ENCODE measurements around the gene SLC6A18. TPM values are rescaled to one million over a fixed set of nuclear protein-coding genes. Genes with fewer than 3 reads are reported as not detected.

SLC6A18 gene
- total RNA-seq, 1 donor from 2014 or later: not detected

DNA sequence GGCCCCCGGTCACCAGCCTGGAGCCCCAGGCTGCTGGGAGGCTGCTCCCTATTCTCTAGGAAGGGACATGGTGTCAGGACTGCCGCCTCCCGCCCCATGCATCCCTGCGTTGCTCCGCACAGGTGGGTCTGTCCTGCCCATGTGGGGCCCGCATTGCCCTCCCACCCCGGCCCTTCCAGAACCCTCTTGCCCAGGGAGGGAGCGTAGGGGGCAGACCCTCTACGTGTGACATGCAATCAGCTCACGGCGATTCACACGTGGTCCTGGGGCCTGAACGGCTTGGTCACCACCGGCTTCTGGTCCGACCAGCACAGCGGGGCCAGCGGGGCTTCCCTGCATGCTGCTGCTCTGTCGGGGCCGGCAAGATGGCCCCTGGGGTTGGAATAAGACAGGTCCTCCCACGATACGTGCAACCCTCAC, 14.3 kb upstream of the SLC6A18 start:
- H3K27me3 ChIP-seq (ENCODE audit: control insufficient read depth, insufficient read depth, low read length): peaks cover 21% of the 10 kb centered on the region
- TF ChIP-seq, protein P1, sequence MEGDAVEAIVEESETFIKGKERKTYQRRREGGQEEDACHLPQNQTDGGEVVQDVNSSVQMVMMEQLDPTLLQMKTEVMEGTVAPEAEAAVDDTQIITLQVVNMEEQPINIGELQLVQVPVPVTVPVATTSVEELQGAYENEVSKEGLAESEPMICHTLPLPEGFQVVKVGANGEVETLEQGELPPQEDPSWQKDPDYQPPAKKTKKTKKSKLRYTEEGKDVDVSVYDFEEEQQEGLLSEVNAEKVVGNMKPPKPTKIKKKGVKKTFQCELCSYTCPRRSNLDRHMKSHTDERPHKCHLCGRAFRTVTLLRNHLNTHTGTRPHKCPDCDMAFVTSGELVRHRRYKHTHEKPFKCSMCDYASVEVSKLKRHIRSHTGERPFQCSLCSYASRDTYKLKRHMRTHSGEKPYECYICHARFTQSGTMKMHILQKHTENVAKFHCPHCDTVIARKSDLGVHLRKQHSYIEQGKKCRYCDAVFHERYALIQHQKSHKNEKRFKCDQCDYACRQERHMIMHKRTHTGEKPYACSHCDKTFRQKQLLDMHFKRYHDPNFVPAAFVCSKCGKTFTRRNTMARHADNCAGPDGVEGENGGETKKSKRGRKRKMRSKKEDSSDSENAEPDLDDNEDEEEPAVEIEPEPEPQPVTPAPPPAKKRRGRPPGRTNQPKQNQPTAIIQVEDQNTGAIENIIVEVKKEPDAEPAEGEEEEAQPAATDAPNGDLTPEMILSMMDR (IDR thresholded peaks at IDR 0.05; ENCODE audit: insufficient read depth, low read length, poor library complexity, severe bottlenecking): no peak
- no peak overlapping the region for H3K4me3 ChIP-seq (ENCODE audit: low read depth, low read length)
- no peaks in the 10 kb centered on the region for H3K36me3 ChIP-seq (ENCODE audit: control insufficient read depth, insufficient read depth, low read length)
- DNase-seq (ENCODE audit: low read depth): no peak

DNA sequence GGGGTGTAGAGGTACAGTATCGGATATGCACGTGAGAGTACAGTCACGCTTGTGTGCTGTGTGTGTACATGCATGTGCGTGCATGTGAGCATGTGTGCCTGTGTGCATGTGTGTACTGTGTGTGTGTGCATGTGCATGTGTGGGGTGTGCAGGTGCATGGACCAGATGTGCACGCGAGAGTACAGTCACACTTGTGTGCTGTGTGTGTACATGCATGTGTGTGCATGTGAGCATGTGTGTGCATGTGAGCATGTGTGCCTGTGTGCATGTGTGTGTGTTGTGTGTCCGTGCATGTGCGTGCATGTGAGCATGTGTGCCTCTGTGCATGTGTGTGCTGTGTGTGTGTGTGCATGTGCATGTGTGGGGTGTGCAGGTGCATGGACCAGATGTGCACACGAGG, 13.5 kb upstream of the SLC6A18 start:
- no peak for DNase-seq (ENCODE audit: low read depth)
- no peaks in the 10 kb centered on the region for H3K36me3 ChIP-seq (ENCODE audit: control insufficient read depth, insufficient read depth, low read length)
- TF ChIP-seq, protein P1 (IDR thresholded peaks at IDR 0.05; ENCODE audit: insufficient read depth, low read length, poor library complexity, severe bottlenecking): no peak
- H3K27me3 ChIP-seq (ENCODE audit: control insufficient read depth, insufficient read depth, low read length): peaks cover 15% of the 10 kb centered on the region
- no peak overlapping the region for H3K4me3 ChIP-seq (ENCODE audit: low read depth, low read length)

DNA sequence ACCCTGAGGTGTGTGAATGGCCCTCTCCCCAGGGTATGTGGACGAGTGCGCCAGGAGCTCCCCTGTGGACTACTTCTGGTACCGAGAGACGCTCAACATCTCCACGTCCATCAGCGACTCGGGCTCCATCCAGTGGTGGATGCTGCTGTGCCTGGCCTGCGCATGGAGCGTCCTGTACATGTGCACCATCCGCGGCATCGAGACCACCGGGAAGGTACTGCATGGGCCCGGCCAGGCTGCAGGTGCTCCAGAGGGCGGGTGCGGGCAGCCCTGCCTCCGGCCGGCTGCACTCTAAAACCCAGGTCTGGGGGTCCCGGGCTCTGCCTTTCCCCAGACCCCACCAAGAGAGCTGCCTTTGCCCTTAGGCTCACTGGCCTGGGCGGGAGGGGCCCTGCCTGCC, 12.9 kb upstream of the SLC6A18 start:
- DNase-seq (ENCODE audit: low read depth): no peak
- H3K36me3 ChIP-seq (ENCODE audit: control insufficient read depth, insufficient read depth, low read length): no peaks in the 10 kb centered on the region

DNA sequence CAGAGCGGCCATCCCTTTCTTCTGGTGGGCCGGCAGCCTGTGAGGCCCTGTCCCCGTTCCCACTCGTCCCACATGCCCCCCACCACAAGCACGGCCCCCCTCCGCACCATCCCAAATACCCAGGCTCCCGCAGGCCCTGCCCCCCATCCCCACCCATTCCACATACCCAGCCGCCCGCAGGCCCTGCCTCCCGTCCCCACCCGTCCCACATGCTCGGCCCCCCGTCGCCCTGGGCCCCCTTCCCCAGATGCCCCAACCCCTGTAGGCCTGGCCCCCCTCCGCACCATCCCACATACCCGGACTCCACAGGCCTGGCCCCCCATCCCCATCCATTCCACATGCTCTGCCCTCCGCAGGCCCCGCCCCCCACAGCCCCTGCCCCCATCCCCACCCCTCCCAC, 12.3 kb upstream of the SLC6A18 start:
- H3K36me3 ChIP-seq (ENCODE audit: control insufficient read depth, insufficient read depth, low read length): no peaks in the 10 kb centered on the region
- no peak for DNase-seq (ENCODE audit: low read depth)
- H3K27me3 ChIP-seq (ENCODE audit: control insufficient read depth, insufficient read depth, low read length): peaks cover 10% of the 10 kb centered on the region
- no peak overlapping the region for H3K4me3 ChIP-seq (ENCODE audit: low read depth, low read length)
- TF ChIP-seq, protein P1 (IDR thresholded peaks at IDR 0.05; ENCODE audit: insufficient read depth, low read length, poor library complexity, severe bottlenecking): no peak

More for the DNA sequence above, 12.9 kb upstream of the SLC6A18 start:
- TF ChIP-seq, protein P1 (IDR thresholded peaks at IDR 0.05; ENCODE audit: insufficient read depth, low read length, poor library complexity, severe bottlenecking): no peak
- Histone ChIP-seq H3K27me3 (ENCODE audit: control insufficient read depth, insufficient read depth, low read length) (peaks cover 10% of the 10 kb centered on the region), H3K4me3 (ENCODE audit: low read depth, low read length) (no peak overlapping the region)

DNA sequence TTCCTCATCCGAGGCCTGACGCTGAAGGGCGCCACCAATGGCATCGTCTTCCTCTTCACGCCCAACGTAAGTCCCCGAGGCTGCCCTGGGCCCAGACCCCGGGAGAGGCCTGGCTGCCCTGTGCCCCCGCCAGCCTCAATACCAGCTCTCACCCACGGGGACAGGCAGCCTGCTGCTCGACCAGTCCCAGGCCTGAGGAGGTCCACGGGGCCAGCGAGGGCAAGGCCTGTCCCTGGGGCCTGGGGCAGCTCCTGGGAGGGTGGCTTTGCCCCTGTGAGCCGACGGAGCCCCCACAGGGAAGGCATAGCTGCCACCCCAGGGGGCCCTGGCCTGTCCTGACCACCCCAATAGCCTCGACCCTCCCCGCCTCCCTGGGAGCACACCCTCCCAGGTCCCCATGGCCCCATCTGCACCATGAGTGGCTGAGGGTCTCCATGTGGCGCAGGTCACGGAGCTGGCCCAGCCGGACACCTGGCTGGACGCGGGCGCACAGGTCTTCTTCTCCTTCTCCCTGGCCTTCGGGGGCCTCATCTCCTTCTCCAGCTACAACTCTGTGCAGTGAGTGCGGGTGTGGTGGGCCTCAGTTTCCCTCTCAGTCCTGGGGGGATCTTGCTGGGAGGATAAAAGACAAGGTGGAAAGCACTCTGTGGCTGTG, 11.5 kb upstream of the SLC6A18 start:
- Histone ChIP-seq H3K4me3 (ENCODE audit: low read depth, low read length) (no peak overlapping the region), H3K36me3 (ENCODE audit: control insufficient read depth, insufficient read depth, low read length) (no peaks in the 10 kb centered on the region), H3K27me3 (ENCODE audit: control insufficient read depth, insufficient read depth, low read length) (peaks cover 5% of the 10 kb centered on the region)
- no peak for DNase-seq (ENCODE audit: low read depth)
- TF ChIP-seq, protein P1 (IDR thresholded peaks at IDR 0.05; ENCODE audit: insufficient read depth, low read length, poor library complexity, severe bottlenecking): no peak

Measured in kidney epithelial cell (primary cell).